Measurements from ENCODE around the gene ZNF281. TPM values are rescaled to one million over a fixed set of nuclear protein-coding genes. Genes with fewer than 3 reads are reported as not detected.

The ZNF281 gene
- total RNA-seq, 1 experiment from 2014 or later: 23.3 TPM

- ChIA-PET RAD21 (ENCODE audit: low non-redundant PET in 1 of 2, low total read pairs in 2 of 2, uncharacterized antibody in 2 of 2, unreplicated experiment in 2 of 2) (no interaction called here), POLR2A (interaction anchor here (1.0 kb wide), 1 partner anchor 16 kb away, joined by 3 read pairs; no protein-coding TSS in a partner anchor), CTCF (no interaction called here)
- 0 out of 4 replicates have a peak, but pooled peaks cover 0 to 7% of the 10 kb centered on the region in 2 experiments for H3K4me1 ChIP-seq (ENCODE audit: control insufficient read depth in 1 of 2, insufficient read depth in 2 of 2, low read length in 2 of 2)
- H3K9ac ChIP-seq (ENCODE audit: low read length): no peak overlapping the region
- no peaks in the 10 kb centered on the region for H3K79me2 ChIP-seq (ENCODE audit: insufficient read depth, low read length)
- H3K36me3 ChIP-seq (ENCODE audit: control insufficient read depth in 1 of 2, insufficient read depth in 2 of 2, low read length in 2 of 2): no peaks in the 10 kb centered on the region
- H4K20me1 ChIP-seq (ENCODE audit: insufficient read depth): no peaks in the 10 kb centered on the region
- H3K9me3 ChIP-seq (ENCODE audit: control insufficient read depth in 1 of 2, insufficient read depth in 1 of 2, low read depth in 1 of 2, low read length in 2 of 2): no peaks in the 10 kb centered on the region
- H3K9me2 ChIP-seq (ENCODE audit: insufficient read depth): no peaks in the 10 kb centered on the region
- H2AFZ ChIP-seq (ENCODE audit: low read depth, low read length, poor library complexity, severe bottlenecking): no peak overlapping the region
- H3K4me2 ChIP-seq (ENCODE audit: low read length): no peak overlapping the region
- no peaks in the 10 kb centered on the region for H3K27me3 ChIP-seq (ENCODE audit: insufficient read depth, low read length)
- no peak overlapping the region for H3K4me3 ChIP-seq (replicated peaks in 1 of 2; ENCODE audit: low read depth in 1 of 2, low read length in 2 of 2)
- intact Hi-C loops (cut with micrococcal nuclease): no loop called here
- DNase-seq (ENCODE audit: low read depth, low spot score) (no peak), ATAC-seq (no peak)
- TF ChIP-seq ZFX (IDR thresholded peaks at IDR 0.05): no peak
- no peak for TF ChIP-seq CEBPB (IDR thresholded peaks at IDR 0.05; ENCODE audit: low read depth)
- no peak for TF ChIP-seq POLR2AphosphoS5 (IDR thresholded peaks at IDR 0.05; ENCODE audit: low read depth, low read length)
- no peak for TF ChIP-seq CBX3 (IDR thresholded peaks at IDR 0.05; ENCODE audit: low read depth)
- TF ChIP-seq ZBTB33 (IDR thresholded peaks at IDR 0.05; ENCODE audit: extremely low read depth, insufficient replicate concordance, low read length): no peak
- no peak for TF ChIP-seq ZNF274 (IDR thresholded peaks at IDR 0.05; ENCODE audit: low read depth, low read length)
- no peak for TF ChIP-seq SRF (IDR thresholded peaks at IDR 0.05; ENCODE audit: low read depth)
- TF ChIP-seq ELF1 (IDR thresholded peaks at IDR 0.05; ENCODE audit: borderline replicate concordance, low read depth): no peak
- TF ChIP-seq SP1 (IDR thresholded peaks at IDR 0.05; ENCODE audit: low read depth): no peak
- TF ChIP-seq EZH2phosphoT487 (IDR thresholded peaks at IDR 0.05; ENCODE audit: borderline replicate concordance): no peak
- TF ChIP-seq SIN3A (IDR thresholded peaks at IDR 0.05; ENCODE audit: low read depth): no peak
- no peak for TF ChIP-seq TCF7L2 (IDR thresholded peaks at IDR 0.05; ENCODE audit: borderline replicate concordance, extremely low read depth, insufficient read depth, insufficient read length)
- no peak for TF ChIP-seq FOSL1 (IDR thresholded peaks at IDR 0.05; ENCODE audit: low read depth)
- no peak for TF ChIP-seq POLR2A (IDR thresholded peaks at IDR 0.05; ENCODE audit: borderline replicate concordance, extremely low read depth, insufficient read depth, insufficient read length)
- TF ChIP-seq JUND (IDR thresholded peaks at IDR 0.05): no peak
- no peak for TF ChIP-seq EZH2 (IDR thresholded peaks at IDR 0.05)
- no peak for TF ChIP-seq CTCF (IDR thresholded peaks at IDR 0.05 in 2 of 3, conservative IDR thresholded peaks at IDR 0.05 in 1 of 3; ENCODE audit: borderline replicate concordance in 1 of 3, insufficient read depth in 1 of 3, low read depth in 2 of 3, low read length in 2 of 3)
- no TSS peak for BruUV-seq (replicated peaks)
- H3K27ac ChIP-seq (ENCODE audit: low read depth, low read length): no peak overlapping the region
Measured at GRCh38 chr1:200380589-200381021, 29.2 kb downstream of the ZNF281 start.

All from HCT116 (cell line).